ENCODE measurements around the gene EDN2.

GRCh38 chr1:41518471-41518870 is 34.0 kb upstream of the EDN2 start:
- TF ChIP-seq, protein P1, sequence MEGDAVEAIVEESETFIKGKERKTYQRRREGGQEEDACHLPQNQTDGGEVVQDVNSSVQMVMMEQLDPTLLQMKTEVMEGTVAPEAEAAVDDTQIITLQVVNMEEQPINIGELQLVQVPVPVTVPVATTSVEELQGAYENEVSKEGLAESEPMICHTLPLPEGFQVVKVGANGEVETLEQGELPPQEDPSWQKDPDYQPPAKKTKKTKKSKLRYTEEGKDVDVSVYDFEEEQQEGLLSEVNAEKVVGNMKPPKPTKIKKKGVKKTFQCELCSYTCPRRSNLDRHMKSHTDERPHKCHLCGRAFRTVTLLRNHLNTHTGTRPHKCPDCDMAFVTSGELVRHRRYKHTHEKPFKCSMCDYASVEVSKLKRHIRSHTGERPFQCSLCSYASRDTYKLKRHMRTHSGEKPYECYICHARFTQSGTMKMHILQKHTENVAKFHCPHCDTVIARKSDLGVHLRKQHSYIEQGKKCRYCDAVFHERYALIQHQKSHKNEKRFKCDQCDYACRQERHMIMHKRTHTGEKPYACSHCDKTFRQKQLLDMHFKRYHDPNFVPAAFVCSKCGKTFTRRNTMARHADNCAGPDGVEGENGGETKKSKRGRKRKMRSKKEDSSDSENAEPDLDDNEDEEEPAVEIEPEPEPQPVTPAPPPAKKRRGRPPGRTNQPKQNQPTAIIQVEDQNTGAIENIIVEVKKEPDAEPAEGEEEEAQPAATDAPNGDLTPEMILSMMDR (IDR thresholded peaks at IDR 0.05) = no peak
- no peak for TF ChIP-seq POLR2A (IDR thresholded peaks at IDR 0.05)

Measured in breast epithelium (tissue), 3 donors.